Activated CD4-positive, alpha-beta T cell treated with anti-CD3 and anti-CD28 coated beads, Interleukin-2, amount 50 U/mL, for 1 hour (primary cell): ENCODE results near the gene OR10W1.

ENCODE experiments used
- DNase-seq: peaks from one replicate; pipeline ENCODE4 v3.0.0-alpha.2; 2020

OR10W1 gene, protein sequence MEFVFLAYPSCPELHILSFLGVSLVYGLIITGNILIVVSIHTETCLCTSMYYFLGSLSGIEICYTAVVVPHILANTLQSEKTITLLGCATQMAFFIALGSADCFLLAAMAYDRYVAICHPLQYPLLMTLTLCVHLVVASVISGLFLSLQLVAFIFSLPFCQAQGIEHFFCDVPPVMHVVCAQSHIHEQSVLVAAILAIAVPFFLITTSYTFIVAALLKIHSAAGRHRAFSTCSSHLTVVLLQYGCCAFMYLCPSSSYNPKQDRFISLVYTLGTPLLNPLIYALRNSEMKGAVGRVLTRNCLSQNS

DNA sequence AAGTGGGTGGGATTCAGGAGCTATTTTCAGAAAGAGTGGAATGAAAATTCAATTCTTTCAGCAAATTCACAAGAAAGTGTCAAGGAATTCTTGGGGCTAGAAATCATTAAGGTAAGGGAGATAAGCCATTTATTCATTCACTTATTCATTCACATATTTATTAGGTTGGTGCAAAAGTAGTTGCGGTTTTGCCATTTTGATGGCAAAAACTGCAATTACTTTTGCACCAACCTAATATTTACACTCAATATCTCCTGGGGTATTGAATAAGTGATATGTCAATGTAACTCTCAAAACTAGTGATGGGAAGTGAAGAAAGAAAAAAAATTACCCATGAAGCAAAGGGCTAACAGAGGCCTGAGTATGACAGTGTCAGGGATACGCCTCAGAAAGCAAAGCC, at the start of gene OR10W1:
Gene OR10W1, minus strand, starts transcription at position 119 of the 400 bp plus-strand sequence. CDS start 402 bp downstream, outside the sequence.
- no peak for DNase-seq

DNA sequence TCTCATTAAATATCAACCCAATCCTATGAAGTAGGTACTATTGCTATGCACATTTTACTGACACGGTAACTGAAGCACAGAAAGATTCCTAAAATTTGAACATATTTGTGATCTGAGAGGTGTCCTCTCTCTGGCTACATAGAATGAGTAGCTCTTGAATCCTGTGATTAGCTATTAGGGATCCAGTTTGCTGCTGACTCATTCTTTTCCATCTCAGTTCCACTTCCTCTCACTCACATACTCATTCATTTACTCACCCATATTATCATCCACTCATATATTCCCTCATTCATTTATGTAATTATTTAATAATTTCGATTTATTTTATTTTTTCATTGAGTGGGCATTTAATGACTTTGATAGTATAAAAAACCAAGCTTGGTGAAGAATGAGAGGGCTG, 48.1 kb upstream of the OR10W1 start:
- DNase-seq, result no peak

DNA sequence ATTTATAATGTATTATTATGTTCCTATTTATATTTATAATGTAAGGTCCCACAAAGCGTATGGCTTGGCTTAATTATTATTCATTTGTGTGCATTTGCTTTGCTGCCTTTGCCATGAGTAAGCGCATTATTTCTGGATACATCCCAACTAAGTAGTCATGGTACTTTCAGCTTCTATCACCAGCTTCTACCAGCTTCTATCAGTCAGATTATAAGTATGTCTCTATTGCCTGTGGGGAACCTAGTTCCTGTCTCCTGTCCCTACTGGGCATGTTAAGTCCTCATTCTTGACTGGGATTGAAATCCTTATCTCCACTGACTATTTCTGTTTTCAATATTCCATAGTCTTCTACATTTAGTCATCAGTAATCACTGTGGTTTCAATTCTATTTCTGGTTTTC, 33.5 kb upstream of the OR10W1 start:
- no peak for DNase-seq

DNA sequence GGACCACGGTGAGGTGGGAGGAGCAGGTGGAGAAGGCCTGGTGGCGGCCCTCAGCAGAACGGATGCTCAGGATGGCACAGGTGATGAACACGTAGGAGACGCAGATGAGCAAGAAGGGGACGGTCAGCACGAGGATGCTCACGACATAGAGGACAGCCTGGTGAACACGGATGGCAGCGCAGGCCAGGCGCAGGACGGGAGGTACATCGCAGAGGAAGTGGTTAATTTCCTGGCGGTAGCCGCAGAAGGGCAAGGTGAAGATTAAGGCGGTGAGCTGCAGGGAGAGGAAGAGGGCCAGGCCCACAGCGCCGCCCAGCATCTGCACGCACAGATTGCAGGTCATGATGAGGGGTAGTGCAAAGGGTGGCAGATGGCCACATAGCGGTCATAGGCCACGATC, 24.0 kb upstream of the OR10W1 start:
- DNase-seq, result no peak

DNA sequence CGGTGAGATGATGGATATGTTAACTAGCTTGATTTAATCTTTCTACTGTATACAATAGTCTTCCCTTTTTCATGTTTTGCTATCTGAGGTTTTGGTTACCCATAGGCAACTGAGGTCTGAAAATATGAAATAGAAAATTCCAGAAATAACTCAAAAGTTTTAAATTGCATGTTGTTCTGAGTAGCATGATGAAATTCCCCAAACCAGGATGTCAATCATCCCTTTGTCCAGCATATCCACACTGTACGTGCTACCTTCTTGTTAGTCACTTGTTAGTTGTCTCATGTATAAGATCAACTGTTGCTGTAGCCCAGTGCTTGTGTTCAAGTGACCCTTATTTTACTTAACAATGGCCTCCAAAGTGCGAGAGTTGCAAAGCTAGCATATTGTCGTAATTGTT, 21.2 kb upstream of the OR10W1 start:
- DNase-seq, result no peak

DNA sequence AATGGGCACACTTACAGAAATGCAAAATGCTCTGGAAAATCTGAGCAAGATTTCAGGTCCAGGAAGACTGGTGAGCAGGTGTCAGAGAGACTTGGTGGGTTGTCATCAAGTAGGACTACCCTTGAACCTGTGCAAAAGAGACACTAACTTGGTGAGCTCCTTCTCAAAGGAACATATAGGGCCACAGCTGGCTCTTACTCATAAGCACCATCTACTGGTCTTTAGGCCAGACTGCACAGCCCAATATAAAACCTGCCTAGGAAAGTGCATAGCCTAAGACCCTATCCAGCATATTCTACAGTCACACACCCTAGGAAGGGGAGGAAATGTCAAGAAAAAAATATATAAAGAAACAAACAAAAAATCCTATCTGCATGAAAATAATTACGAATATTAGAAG, 18.2 kb upstream of the OR10W1 start:
- no peak for DNase-seq

DNA sequence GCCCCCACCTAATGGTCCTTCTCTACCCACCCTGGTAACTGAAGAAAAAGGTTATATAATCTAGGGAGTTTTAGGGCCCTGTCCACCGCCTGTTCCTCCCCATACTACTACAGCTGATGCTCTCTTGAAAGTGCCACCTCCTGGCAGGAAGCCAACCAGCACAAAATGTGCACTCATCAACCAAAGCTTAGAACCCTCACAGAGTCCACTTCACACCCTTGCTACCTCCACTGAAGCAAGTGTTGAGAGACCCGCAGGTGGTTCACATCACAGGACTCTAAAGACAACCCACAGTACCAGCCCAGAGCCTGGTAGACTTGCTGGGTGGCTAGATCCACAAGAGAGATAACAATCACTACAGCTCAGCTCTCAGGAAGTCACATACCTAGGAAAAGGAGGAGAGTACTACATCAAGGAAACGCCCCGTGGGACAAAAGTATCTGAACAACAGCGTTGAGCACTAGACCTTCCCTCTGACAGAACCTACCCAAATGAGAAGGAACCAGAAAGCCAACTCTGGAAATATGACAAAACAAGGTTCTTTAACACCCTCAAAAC, 17.5 kb upstream of the OR10W1 start:
- DNase-seq, result no peak

DNA sequence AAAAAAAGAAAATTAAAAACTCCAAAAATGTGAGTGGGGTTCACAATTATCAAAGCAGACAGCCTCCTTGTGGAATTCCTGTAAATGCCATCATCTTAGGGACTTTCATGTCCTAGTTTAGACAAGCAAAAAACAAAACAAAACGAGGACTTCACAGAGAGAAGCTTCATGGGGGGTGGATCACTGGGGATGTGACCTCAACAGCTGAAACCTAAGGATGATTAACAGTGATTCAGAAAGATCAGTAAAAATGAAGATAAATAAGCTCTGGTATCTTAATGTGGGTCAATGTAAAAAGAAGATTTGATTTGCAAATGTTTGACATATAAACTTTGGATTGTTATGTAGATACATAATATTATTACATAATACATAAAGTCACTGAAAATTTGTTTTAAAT, 8.1 kb upstream of the OR10W1 start:
- DNase-seq, result no peak

DNA sequence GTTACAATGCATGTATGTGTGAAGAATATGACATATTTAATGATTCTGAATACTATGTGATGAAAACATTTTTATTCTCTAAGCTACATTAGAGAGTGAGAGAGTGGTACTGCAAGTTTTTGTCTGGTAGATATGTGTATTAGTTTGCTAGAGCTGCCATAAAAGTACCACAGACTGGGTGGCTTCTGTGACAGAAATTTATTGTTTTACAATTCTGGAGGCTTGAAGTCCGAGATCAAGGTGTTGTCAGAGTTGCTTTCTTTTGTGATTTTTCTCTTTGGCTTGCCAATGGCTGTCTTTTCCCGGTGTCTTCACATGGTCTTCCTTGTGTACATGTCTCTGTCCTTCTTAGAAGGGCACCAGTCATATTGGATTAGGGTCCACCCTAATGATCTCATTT, 6.9 kb upstream of the OR10W1 start:
- no peak for DNase-seq

DNA sequence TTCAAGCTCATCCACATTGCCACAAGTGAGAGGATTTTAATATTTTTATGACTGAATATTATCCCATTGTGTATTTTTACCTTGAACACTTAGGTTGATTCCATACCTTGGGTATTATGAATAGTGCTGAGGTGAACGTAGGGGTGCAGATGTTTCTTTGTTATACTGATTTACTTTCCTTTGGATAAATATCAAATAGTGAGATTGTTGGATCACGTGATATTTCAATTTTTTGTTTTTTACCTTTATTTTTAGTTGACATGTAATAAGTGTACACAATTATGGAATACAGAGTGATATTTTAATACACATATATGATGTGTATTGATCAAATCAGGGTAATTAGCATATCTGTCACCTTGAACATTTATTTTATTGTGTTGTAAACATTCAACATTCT, 8.1 kb downstream of the OR10W1 start:
- DNase-seq, result no peak

DNA sequence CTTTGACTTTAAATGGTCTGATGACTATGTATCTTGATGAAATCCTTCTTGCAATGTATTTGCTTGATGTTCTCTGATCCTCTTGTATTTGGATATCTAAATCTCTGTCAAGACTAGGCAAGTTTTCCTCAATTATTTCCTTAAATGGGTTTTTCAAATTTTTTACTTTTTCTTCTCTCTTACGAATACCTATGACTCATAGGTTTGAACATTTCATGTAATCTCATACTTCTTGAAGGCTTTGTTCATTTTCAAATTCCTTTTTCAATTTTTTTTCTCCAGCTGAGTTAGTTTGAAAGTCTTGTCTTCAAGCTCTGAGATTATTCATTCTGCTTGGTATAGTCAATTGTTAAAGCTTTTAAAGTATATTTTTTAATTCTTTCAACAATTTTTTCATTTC, 13.1 kb downstream of the OR10W1 start:
- no peak for DNase-seq

DNA sequence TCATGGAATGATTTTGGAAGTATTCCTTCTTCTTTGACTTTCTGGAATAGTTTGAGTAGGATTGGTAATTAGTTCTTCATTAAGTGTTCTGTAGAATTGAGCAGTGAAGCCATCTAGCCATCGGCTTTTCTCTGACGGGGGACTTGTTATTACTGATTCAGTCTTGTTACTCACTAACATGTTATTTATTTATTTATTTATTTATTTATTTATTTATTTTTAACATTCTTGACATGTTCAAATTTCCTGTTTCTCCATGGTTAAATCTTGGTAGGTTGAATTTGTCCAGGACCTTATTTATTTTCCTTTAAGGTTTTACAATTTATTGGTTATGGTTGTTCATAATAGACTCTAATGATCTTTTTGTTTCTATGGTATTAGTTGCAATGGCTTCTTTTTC, 24.1 kb downstream of the OR10W1 start:
- DNase-seq, result no peak

DNA sequence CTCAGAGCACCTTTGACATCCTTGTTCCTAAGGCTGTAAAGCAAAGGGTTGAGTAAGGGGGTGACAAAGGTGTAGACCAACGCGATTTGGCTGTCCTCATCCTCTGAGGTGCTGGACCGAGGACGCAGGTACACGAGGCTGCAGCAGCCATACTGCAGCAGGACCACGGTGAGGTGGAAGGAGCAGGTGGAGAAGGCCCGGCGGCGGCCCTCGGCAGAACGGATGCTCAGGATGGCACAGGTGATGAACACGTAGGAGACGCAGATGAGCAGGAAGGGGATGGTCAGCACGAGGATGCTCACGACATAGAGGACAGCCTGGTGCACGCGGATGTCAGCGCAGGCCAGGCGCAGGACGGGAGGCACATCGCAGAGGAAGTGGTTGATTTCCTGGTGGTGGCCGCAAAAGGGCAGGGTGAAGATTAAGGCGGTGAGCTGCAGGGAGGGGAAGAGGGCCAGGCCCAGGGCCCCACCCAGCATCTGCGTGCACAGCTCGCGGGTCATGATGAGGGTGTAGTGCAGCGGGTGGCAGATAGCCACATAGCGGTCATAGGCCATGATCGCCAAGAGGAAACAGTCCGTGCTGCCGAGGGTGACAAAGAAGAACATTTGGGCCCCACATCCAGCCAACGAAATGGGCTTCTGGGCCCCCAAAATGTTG, 40.0 kb downstream of the OR10W1 start:
- DNase-seq, result no peak

DNA sequence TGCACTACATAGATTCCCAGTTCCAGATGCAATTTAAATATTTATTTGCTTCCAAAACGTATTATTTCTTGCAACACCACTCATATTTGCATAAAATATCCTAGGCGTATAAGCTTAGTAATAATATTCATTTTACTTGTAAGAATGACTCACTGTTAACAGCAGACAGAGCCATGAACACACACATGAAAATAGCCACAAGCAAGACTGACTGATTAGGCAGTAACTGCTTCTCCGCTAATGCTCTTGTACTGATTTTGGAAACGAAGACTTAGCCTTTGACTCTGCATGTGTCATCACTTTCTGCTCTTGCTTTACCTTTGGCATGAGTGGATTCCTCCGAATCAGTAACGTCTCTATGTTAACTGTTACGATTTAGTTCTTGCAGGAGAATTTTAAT, 45.3 kb downstream of the OR10W1 start:
- DNase-seq, result no peak
